ENCODE data around the gene CAMTA1.

CAMTA1 gene

GRCh38 chr1:7010534-7011200, 225.4 kb downstream of the CAMTA1 start:
- peak; percentile 39 for DNase-seq

GRCh38 chr1:7011826-7012225, 226.6 kb downstream of the CAMTA1 start:
- peak; percentile 22 for DNase-seq

GRCh38 chr1:7012461-7012924, 227.2 kb downstream of the CAMTA1 start:
- DNase-seq, result peak; percentile 32

- DNase-seq, result no peak
Observed at GRCh38 chr1:7013833-7014639, 228.8 kb downstream of the CAMTA1 start.

GRCh38 chr1:7014640-7014930, 229.3 kb downstream of the CAMTA1 start:
- no peak for DNase-seq

GRCh38 chr1:7015022-7015421, 229.8 kb downstream of the CAMTA1 start:
- DNase-seq, result no peak

- DNase-seq, result no peak
Observed at GRCh38 chr1:7018351-7018750, 233.1 kb downstream of the CAMTA1 start.

GRCh38 chr1:7018826-7019225, 233.6 kb downstream of the CAMTA1 start:
- DNase-seq, result peak; percentile 52

- peak; percentile 20 for DNase-seq
Observed at GRCh38 chr1:7019510-7019909, 234.3 kb downstream of the CAMTA1 start.

- DNase-seq, result no peak
Observed at GRCh38 chr1:7022058-7022457, 236.8 kb downstream of the CAMTA1 start.

- DNase-seq, result no peak
Observed at GRCh38 chr1:7025013-7025412, 239.8 kb downstream of the CAMTA1 start.

GRCh38 chr1:7026169-7026568, 240.9 kb downstream of the CAMTA1 start:
- DNase-seq, result no peak

- DNase-seq, result no peak
Observed at GRCh38 chr1:7032992-7033391, 247.7 kb downstream of the CAMTA1 start.

- no peak for DNase-seq
Observed at GRCh38 chr1:7036386-7036785, 251.1 kb downstream of the CAMTA1 start.

- no peak for DNase-seq
Observed at GRCh38 chr1:7039590-7040220, 254.5 kb downstream of the CAMTA1 start.

- DNase-seq, result no peak
Observed at GRCh38 chr1:7040969-7041695, 255.9 kb downstream of the CAMTA1 start.

- DNase-seq, result no peak
Observed at GRCh38 chr1:7042322-7043190, 257.3 kb downstream of the CAMTA1 start.

- DNase-seq, result no peak
Observed at GRCh38 chr1:7043191-7043549, 257.9 kb downstream of the CAMTA1 start.

- no peak for DNase-seq
Observed at GRCh38 chr1:7043719-7044535, 258.7 kb downstream of the CAMTA1 start.

- no peak for DNase-seq
Observed at GRCh38 chr1:7045897-7046296, 260.6 kb downstream of the CAMTA1 start.

- peak; percentile 86 for DNase-seq
Observed at GRCh38 chr1:7046314-7046713, 261.1 kb downstream of the CAMTA1 start.

- DNase-seq, result no peak
Observed at GRCh38 chr1:7046891-7047290, 261.6 kb downstream of the CAMTA1 start.
